K562 (cell line): ENCODE results near the gene GLRX2. TPM values are rescaled to one million over a fixed set of nuclear protein-coding genes. Genes with fewer than 3 reads are reported as not detected.

Experiments used
- ARNT ChIP-seq, 2 experiments: fragments of 450-650 bp; IDR thresholded peaks; 2 replicates each; pipeline ENCODE4 v1.6.1; 2016; ENCODE audit warnings: mild to moderate bottlenecking in 1 of 2
- ASH1L ChIP-seq: fragments of 450-650 bp; IDR thresholded peaks from 2 replicates; pipeline ENCODE4 v1.6.1; 2018; ENCODE audit warnings: borderline replicate concordance, mild to moderate bottlenecking, low read depth; ENCODE audit not compliant: partially characterized antibody
- DACH1 ChIP-seq: fragments of 450-650 bp; IDR thresholded peaks from 2 replicates; pipeline ENCODE4 v1.6.1; 2018; ENCODE audit not compliant: partially characterized antibody
- DEAF1 ChIP-seq: fragments of 450-650 bp; formaldehyde crosslinking; IDR thresholded peaks from 2 replicates; pipeline ENCODE4 v1.4.0; 2020; ENCODE audit warnings: mild to moderate bottlenecking, moderate library complexity
- E2F3 ChIP-seq: fragments of 250-450 bp; sonication (Bioruptor Pico); IDR thresholded peaks from 2 replicates; pipeline ENCODE4 v1.4.0; 2020; ENCODE audit warnings: mild to moderate bottlenecking
- HMGN3 ChIP-seq: IDR thresholded peaks from 2 replicates; pipeline ENCODE4 v1.6.1; 2011; ENCODE audit warnings: borderline replicate concordance, low read depth, mild to moderate bottlenecking, mixed read lengths, low read length; ENCODE audit not compliant: insufficient read length; ENCODE audit errors: extremely low read depth
- LEF1 ChIP-seq: fragments of 450-650 bp; IDR thresholded peaks from 2 replicates; pipeline ENCODE4 v1.6.1; 2016; ENCODE audit warnings: mild to moderate bottlenecking
- MAFK ChIP-seq: IDR thresholded peaks from 2 replicates; pipeline ENCODE4 v1.6.1; 2011; ENCODE audit warnings: low read length, improper control_type of control experiment
- MCM5 ChIP-seq: fragments of 450-650 bp; IDR thresholded peaks from 2 replicates; pipeline ENCODE4 v1.6.1; 2016; ENCODE audit warnings: low read depth
- MCM7 ChIP-seq, 2 experiments: fragments of 450-650 bp; IDR thresholded peaks; 2 replicates each; pipeline ENCODE4 v1.6.1; 2016 to 2018
- NBN ChIP-seq: fragments of 450-650 bp; IDR thresholded peaks from 2 replicates; pipeline ENCODE4 v1.6.1; 2016; ENCODE audit warnings: low read depth, mild to moderate bottlenecking
- NR2C2 ChIP-seq, 2 experiments: fragments of 200-800 bp in 1 of 2; sonication (Bioruptor generic) in 1 of 2; sonication (generic) in 1 of 2; formaldehyde crosslinking in 1 of 2; IDR thresholded peaks; 2 replicates each; pipeline versions ENCODE4 v1.6.1 to v1.8.0; 2016 to 2022; ENCODE audit warnings: mild to moderate bottlenecking in 1 of 2, missing compliant biosample characterization in 1 of 2, missing genetic modification characterization in 1 of 2, missing genetic modification reagents in 1 of 2
- PURB ChIP-seq: sonication (generic); formaldehyde crosslinking; IDR thresholded peaks from 2 replicates; pipeline ENCODE4 v1.9.0; 2021; ENCODE audit warnings: low read depth, mild to moderate bottlenecking, missing genetic modification reagents
- SMAD4 ChIP-seq: fragments of 250-450 bp; sonication (Bioruptor Pico); conservative IDR thresholded peaks from 2 replicates; pipeline ENCODE4 v1.8.0; 2021; ENCODE audit warnings: inconsistent platforms, mild to moderate bottlenecking, moderate library complexity
- SMARCA4 ChIP-seq: fragments of 450-650 bp; IDR thresholded peaks from 2 replicates; pipeline ENCODE4 v1.6.1; 2016
- SREBF2 ChIP-seq: sonication (generic); formaldehyde crosslinking; IDR thresholded peaks from 2 replicates; pipeline ENCODE4 v1.4.0; 2020; ENCODE audit warnings: mild to moderate bottlenecking, missing genetic modification reagents
- TRIM24 ChIP-seq, 2 experiments: fragments of 450-650 bp; IDR thresholded peaks; 2 replicates each; pipeline ENCODE4 v1.6.1; 2016
- USF1 ChIP-seq: sonication (generic); formaldehyde crosslinking; IDR thresholded peaks from 2 replicates; pipeline ENCODE4 v1.9.0; 2022; ENCODE audit warnings: mild to moderate bottlenecking, missing genetic modification reagents
- YBX1 ChIP-seq: fragments of 450-650 bp; IDR thresholded peaks from 2 replicates; pipeline ENCODE4 v1.7.1; 2016; ENCODE audit warnings: mild to moderate bottlenecking
- ZBTB2 ChIP-seq: fragments of 450-650 bp; IDR thresholded peaks from 2 replicates; pipeline ENCODE4 v1.6.1; 2016; ENCODE audit warnings: antibody characterized with exemption
- ZEB2 ChIP-seq: fragments of 450-650 bp; IDR thresholded peaks from 2 replicates; pipeline ENCODE4 v1.6.1; 2016
- ZMIZ1 ChIP-seq, 2 experiments: fragments of 150-350 bp in 1 of 2; IDR thresholded peaks; 2 replicates each; pipeline ENCODE4 v1.6.1; 2012 to 2016; ENCODE audit warnings: low read depth in 2 of 2, low read length in 2 of 2, mild to moderate bottlenecking in 1 of 2, moderate library complexity in 1 of 2
- polyA plus RNA-seq, 8 experiments: library from polyadenylated mRNA; depleted of rRNA in 4 of 8; stranded (reverse) in 5 of 8; unstranded in 3 of 8; fragments of >200 nt; fragmentation: Nextera tagmentation in 2 of 8; fragmentation: Illumina TruSeq in 1 of 8; extraction: Ambion mirVana in 2 of 8; extraction: Trizol in 1 of 8; gene quantifications; 2 replicates each; pipeline versions ENCODE4 v1.2.1 to v1.2.3, GENCODE V29; 2011 to 2014; ENCODE audit warnings: inconsistent platforms in 1 of 8, missing spikeins in 1 of 8
- total RNA-seq, 7 experiments: library from RNA; depleted of rRNA in 6 of 7; stranded (reverse); fragments of >200 nt in 6 of 7; fragmentation: Illumina TruSeq in 2 of 7; extraction: Trizol in 2 of 7; gene quantifications; 2 replicates each; pipeline versions ENCODE4 v1.2.1 to v1.2.3, GENCODE V29; 2011 to 2021; ENCODE audit warnings: low replicate concordance in 1 of 7

Gene GLRX2
- total and polyA plus RNA-seq, 9 of the 15 experiments (the other 6 are each of a cell fraction or from before 2014, with no cell fraction given): 13.3 to 82.6 (median 55.1) TPM

GRCh38 chr1:193105821-193106177 lies 585 bp upstream of the GLRX2 start (continued):
- TF ChIP-seq MCM7 (IDR thresholded peaks at IDR 0.05) (no peak), YBX1 (no peak), E2F3 (CRISPR knock-in tag) (no peak), DEAF1 (CRISPR knock-in tag) (no peak), ARNT (IDR thresholded peaks at IDR 0.05) (peak in 1 of 2 experiments; percentile 42; a peak in 1 of 4 replicates), ZEB2 (0 out of 2 replicates have a peak, but pooled peaks have one; percentile 2), ASH1L (peak; percentile 48), ZBTB2 (peak; percentile 2; the same call in 1 of the 2 replicates), DACH1 (peak; percentile 3), TRIM24 (IDR thresholded peaks at IDR 0.05) (no peak), SMARCA4 (peak; percentile 9; the same call in 1 of the 2 replicates), ZMIZ1 (IDR thresholded peaks at IDR 0.05; ENCODE audit: low read depth in 2 of 2, low read length in 2 of 2) (no peak), LEF1 (0 out of 2 replicates have a peak, but pooled peaks have one; percentile 7), MCM5 (no peak), USF1 (CRISPR knock-in tag) (no peak), NBN (0 out of 2 replicates have a peak, but pooled peaks have one; percentile 8), NR2C2 (CRISPR knock-in tag; IDR thresholded peaks at IDR 0.05) (no peak), NR2C2 (tag; IDR thresholded peaks at IDR 0.05) (peak; percentile 65; the same call in 1 of the 2 replicates), PURB (CRISPR knock-in tag) (no peak), MAFK (no peak), SREBF2 (CRISPR knock-in tag) (no peak), HMGN3 (no peak), SMAD4 (CRISPR knock-in tag) (no peak)
